ENCODE data around the gene DSE.

Gene DSE

DNA sequence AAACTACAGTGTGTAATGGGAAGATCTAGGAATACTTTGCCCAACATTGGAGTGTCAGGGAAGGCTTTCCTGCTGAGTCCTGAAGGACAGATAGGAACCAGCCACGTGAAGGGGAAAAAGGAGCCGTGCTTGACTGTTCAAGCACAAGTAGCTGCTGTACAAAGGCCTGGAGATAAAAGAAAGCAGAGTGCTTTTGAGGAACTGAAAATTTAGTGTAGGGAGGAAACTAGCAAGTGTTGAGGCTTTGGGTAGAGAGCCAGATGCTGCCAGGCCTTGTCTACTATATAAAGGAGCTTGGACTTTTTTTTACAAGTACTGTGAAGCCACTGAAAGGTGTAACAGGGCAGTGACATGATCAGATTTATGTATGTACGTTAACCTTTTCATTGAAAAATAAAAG lies 39.0 kb downstream of the DSE start:
- no peak for DNase-seq (ENCODE audit: low read depth in 2 of 2, low spot score in 1 of 2)

DNA sequence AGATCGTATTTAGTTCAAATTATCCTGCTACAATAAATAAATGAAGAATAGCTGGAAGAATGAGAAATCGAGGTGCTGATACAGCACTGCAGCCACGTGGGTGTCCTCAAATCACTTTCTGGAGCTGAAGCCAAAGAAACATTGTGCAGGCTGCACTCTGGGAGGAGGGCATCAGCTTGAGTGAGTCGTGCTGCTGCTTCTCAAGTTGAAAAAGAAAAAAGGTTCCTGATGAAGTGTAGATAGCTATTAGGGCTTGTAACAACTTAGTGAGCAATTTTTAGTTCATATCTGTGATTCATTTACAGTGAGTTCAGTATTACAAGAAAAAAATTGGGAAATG lies 40.5 kb downstream of the DSE start:
- DNase-seq (ENCODE audit: low read depth in 2 of 2, low spot score in 1 of 2) = no peak

DNA sequence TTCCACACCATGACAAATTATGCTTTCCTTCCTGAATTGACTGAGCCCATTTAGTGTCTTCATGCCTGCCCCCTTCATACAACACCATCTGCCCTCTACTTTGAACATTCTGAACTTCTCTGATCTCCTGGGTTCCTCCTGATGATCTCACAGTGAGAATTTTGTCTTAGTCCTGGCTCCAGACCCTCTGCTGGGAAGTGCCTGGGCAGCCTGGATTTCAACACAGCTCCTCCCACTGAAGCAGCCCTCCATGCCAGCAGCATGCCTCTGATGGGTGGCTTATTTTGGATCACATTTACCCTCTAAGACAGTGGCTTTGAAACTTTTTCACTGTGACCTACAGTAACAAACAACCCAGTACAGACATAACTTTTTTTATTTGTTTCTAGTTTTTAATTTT lies 41.5 kb downstream of the DSE start:
- no peak for DNase-seq (ENCODE audit: low read depth in 2 of 2, low spot score in 1 of 2)

DNA sequence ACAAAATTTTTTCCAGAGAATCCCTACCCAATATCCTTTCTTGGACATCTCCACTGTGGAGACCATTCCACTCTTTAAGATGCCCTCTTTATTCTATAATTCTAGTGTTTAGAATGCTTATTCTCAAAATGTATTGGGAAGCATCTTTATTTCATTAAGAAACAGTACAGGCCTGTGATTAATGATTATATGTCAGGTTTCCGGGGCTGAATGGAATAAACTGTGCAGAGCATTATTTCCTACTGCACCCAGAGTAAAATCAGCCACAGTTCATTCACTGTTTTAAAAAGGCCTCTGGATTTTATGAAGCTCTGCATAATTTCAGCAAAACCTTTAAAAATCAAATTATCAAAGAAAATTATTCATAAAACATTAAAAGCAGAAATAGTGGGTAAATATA lies 42.6 kb downstream of the DSE start:
- no peak for DNase-seq (ENCODE audit: low read depth in 2 of 2, low spot score in 1 of 2)

DNA sequence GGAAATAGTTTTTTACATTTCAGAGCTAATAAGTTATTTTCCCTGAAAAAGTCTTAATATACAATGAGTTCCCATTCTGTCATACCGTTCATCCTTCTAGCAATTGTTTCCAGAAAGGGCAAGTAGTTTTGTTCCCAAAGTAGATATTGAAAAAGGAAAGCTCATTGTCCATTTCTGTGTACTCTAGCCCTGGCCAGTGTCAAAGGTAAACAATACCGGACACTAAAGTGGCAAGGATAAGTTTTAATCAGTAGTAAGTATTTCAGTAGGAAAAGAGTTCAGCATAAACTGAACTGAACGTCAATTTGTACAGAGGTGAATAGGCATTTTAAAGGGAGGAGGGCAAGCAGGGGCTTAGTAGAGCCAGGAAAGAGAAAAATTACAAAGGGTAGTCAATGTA lies 46.9 kb downstream of the DSE start:
- DNase-seq (ENCODE audit: low read depth in 2 of 2, low spot score in 1 of 2) = no peak

DNA sequence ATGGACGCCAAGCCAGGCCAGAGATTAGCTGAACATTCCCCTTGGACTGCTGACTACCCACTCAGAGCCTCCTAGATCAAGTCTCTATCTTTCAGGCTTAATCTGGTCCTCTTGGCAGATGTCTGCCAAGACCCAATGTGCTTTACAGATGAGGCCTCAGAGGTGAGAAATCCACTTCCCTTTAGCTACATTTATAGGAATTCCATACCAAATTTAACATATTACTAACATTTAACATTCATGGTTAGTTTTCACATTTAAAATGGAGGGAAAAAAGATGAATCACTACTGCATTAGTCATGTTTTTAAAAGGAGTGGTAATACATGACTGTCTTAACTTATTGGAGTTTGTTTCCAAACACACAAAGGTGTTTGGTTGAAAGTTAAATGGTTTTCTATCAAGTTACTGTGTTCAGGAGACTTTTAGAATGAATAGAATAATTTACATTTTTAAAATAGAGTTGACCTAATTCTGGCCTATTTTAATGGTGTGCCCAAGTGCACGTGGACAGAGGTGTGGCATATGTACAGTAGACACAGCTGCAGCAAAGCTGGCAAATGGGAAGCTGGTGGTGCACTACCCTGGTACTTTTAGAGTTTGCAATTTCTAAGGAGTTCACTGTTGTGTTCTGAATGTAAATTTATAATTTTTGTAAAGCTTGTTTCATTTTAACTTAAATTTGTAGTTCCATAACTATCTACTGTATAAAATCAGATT lies 48.5 kb downstream of the DSE start:
- DNase-seq (ENCODE audit: low read depth in 2 of 2, low spot score in 1 of 2) = no peak

DNA sequence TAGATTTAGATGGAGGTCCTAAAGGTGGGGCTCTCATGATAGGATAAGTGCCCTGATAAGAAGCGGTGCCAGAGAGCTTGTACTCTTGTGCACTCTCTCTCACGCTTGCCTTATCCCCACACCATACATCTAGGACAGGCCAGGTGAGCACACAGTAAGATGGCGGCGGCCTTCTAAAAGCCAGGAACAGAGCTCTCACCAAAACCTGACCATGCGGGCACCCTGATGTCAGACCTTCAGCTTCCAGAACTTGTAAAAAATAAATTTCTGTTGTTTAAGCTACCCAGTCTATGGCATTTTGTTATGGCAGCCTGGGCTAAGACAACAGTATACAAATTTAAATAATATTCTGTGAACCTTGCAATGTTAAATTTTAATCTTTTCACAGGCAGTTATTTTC lies 49.6 kb downstream of the DSE start:
- DNase-seq (ENCODE audit: low read depth in 2 of 2, low spot score in 1 of 2) = no peak

DNA sequence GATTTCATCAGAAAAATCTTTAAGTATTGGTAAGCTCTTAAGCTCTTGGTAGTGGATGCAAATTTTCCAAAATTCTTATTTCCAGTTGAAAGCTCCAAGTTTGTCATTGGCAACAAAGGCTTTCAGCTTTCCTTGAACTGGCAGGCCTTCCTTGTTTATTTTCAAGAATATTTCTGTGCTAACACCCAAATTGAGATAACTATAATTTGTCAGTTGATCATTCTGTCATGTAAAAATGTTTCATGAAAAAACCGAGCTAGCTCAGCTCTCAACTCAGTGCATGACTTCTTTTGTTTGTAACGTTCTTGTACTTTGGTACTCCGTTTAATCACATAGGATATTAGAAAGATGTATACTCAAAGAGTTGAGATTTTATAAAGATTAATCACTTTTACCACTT lies 51.5 kb downstream of the DSE start:
- no peak for DNase-seq (ENCODE audit: low read depth in 2 of 2, low spot score in 1 of 2)

DNA sequence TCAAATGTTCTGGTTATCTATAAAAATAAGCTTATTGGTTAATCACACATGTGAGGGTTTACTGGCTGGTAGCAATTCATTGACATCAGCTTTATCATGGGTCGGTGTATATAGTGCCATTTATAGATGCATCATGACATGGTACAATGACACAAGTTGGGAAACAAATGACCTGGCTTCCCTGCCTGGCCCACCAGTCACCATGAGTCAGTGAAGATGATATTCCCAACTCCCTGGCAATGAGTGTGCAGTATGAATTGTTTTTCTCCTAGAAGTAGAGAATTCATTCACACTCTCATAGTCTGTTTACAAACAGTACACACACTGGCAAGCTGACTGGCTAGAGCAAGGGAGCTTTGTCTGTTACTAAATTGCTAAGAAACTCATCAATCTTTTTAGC lies 53.3 kb downstream of the DSE start:
- DNase-seq (ENCODE audit: low read depth in 2 of 2, low spot score in 1 of 2) = no peak

DNA sequence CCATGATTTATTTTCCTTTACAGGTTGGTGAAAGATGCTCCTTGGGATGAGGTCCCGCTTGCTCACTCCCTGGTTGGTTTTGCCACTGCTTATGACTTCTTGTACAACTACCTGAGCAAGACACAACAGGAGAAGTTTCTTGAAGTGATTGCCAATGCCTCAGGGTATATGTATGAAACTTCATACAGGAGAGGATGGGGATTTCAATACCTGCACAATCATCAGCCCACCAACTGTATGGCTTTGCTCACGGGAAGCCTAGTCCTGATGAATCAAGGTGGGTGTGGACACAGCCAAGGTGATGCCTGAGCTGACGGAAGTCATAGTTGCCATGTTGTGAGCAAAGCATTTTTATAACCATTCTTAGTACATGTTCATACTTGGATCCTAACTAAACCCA lies 55.8 kb downstream of the DSE start:
- DNase-seq (ENCODE audit: low read depth in 2 of 2, low spot score in 1 of 2) = no peak

DNA sequence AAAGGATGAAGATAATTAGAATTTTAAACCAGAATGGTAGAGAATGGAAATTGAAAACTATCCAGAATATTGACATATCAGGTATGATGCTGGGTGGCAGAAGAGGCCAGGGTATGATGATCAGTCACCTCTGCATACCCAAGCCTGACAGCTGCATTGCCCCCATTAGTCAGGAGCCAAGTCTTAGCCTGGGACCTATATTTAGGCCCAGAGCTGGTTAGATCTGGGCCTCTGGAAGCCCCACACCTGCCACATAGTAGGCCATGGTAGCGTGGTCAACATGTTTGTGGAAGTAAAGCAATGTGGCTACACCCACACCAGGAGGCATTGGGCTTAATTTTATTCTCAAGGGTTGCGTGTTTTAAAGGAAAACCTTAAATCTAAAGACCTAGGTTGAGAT lies 58.4 kb downstream of the DSE start:
- DNase-seq (ENCODE audit: low read depth in 2 of 2, low spot score in 1 of 2) = no peak

DNA sequence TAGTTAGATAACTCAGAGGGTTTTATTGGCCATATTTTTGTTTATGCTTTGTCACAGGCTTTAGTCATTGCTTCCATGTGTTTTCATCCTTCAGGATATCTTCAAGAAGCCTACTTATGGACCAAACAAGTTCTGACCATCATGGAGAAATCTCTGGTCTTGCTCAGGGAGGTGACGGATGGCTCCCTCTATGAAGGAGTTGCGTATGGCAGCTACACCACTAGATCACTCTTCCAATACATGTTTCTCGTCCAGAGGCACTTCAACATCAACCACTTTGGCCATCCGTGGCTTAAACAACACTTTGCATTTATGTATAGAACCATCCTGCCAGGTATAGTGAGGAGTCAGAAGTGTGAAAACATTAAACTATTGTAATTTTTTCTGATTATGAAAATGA lies 60.1 kb downstream of the DSE start:
- DNase-seq (ENCODE audit: low read depth in 2 of 2, low spot score in 1 of 2) = no peak

DNA sequence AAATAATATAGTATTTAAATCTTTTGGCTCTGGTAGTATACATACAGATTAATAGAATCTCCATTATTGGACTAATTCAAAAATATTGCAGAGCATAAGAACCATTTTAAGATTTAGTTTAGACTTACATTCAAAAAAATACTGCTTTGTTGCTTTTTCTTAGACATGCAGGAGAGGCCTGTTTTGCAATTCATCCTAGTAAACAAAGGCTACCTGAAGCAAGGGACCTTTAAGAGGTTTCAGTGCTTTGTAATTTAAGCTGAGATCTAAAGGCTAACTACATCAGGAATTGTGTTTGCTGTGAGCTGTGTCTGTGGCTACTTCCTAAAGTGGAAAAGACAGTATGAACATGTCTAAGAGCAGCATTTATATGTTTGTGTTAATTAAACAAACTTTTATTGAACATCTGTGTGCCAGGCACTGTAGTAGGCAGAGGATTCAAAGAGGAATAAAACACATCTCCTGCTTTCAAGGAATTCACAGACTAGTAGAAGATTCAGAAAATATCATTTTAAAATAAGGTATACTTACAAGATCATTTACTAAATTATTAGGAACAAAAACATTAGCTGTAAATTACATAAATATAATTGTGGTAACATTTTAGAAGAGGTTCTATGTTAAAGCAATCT lies 61.3 kb downstream of the DSE start:
- DNase-seq (ENCODE audit: low read depth in 2 of 2, low spot score in 1 of 2) = no peak

DNA sequence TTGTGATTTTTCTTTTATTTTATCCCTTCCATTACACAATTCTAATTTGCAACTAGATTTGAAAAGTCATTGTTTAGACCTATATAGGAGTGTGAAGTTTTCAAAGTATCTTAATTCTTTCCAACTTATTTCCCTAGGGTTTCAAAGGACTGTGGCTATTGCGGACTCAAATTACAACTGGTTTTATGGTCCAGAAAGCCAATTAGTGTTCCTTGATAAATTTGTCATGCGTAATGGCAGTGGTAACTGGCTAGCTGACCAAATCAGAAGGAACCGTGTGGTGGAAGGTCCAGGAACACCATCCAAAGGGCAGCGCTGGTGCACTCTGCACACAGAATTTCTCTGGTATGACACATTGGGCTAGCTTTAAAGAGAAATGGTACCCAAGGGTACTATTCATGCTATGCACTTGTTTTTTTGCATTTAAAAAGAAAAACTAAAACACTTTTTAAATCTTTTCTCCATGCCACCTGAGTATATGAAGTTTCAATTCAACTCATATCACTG lies 62.5 kb downstream of the DSE start:
- no peak for DNase-seq (ENCODE audit: low read depth in 2 of 2, low spot score in 1 of 2)

DNA sequence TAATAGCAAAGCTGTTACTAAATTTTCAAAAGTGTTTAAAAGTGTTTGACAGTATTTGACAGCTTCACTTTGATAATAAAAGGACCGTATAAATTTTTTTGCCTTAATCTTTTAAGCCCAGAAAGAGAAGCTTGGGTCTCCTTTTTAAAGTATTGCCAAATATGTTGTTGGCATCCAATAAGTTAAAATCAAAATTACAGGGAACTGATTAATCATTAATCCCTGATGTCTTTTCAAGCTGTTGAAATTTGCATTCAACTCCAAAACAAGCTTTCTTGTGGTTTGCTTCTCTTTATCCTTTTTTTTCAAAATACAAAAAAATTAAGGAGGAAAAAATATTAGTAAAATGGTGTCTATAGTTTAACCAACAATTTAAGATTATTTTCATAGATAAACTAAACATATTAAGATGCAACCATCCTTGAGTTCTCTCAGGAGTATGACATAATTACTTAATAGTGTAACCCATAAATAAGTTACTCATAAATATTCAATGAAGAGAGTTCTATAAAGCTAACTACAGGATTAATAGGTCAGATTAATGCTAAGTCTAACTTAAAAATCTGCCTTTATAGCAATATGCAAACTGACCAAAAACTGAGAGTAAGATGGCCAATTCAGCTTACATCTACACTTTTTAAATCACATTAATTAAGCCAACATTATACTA lies 63.4 kb downstream of the DSE start:
- DNase-seq (ENCODE audit: low read depth in 2 of 2, low spot score in 1 of 2) = no peak

DNA sequence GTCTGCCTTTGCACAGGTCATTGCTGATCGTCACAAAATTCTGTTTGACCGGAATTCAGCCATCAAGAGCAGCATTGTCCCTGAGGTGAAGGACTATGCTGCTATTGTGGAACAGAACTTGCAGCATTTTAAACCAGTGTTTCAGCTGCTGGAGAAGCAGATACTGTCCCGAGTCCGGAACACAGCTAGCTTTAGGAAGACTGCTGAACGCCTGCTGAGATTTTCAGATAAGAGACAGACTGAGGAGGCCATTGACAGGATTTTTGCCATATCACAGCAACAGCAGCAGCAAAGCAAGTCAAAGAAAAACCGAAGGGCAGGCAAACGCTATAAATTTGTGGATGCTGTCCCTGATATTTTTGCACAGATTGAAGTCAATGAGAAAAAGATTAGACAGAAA lies 65.8 kb downstream of the DSE start:
- no peak for DNase-seq (ENCODE audit: low read depth in 2 of 2, low spot score in 1 of 2)

DNA sequence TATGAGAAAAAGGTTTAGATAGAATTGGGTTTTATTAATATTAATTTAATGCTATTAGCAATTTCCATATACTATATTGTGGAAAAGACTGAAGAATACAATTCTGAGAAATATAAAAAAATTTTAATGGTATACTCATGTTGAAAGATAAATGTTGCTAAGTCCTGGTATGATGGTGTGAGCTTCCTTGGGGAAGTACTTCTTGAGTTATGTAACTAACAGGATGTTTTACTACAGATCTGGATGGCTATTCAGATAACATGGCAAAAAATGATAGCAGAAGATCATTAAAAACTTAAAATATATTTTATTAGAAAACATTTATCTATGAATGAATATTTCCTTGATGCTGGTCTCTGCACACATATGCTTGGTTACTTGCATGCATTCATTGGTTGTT lies 66.9 kb downstream of the DSE start:
- DNase-seq (ENCODE audit: low read depth in 2 of 2, low spot score in 1 of 2) = no peak

DNA sequence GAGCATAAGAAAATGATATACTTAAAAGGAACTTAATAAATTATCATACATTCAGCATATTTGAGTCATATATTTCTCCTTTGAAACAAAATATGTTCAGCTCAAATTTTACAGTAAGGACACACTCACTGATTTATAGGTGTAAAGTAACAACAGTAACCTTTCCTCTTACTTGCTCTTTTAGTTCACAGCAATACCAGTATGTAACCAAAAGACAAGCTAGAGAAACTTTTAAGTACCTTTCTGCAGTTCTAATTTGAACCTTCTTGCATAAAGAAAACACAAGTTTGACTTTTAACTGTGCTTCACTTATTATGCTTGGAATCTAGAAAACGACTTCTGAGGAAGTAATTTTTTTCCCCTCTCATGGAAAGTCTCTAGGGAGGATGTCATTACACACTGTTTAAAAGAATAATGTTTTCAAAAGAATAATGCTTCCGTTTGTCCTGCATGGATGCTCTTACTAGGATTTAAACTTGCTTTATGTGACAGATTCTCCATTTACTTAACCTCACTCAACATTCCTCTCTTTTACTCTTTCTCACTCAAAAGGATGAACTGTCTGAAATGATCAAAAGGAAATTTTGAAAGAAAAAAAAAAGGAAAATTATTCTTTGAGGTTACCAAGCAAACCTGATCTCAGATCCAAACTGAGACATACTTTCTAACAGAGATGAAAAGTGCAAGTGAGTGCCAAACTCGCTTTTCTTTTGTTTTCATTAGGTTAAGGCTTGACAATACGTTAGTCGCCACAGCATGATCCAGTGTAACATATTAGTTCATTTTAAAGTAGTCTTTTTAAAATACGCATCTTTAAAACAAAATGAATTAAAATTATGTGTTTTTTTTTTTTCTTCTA lies 68.1 kb downstream of the DSE start:
- DNase-seq (ENCODE audit: low read depth in 2 of 2, low spot score in 1 of 2) = no peak

DNA sequence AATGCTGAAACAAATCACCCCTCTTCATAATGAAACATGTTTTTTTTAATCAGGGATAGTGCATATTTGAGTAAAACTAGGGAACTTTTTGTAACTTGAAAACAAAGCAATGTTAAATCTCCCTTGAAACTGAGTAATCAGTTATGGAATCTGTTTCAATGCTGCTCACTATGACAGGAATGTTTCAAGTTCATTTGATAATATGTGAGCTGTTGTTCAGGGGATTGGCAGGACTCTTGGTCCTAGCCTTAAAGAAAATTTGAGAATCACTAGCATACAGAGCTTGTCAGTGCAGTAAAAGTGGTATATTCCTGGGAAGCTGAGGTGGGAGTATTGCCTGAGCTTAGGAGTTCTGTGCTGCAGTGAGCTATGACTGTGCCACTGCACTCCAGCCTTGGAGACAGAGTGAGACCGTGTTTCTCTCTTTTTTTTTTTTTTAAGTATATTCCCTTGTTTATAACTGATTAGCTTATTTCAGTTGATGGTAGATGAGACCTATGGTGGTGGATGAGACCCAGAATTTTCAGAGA lies 68.8 kb downstream of the DSE start:
- DNase-seq (ENCODE audit: low read depth in 2 of 2, low spot score in 1 of 2) = no peak

DNA sequence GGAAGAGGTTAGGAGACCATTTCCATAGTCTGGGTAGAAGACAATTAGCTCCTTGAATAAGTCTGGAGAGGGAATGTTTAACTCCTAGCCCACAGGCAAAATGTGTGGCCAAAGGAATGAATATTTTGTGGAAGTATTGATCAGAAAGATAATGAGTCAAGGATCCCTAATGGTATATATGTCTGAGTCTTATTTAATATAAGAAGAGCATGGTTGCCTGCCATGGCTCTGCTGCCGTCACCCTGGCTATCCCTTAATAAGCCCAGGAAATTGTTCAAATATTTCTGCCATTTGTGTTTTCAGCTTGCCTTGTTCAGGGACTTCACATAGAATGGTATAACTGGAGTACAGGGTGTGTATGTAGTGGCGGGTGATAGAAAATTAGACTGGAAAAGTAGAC lies 72.4 kb downstream of the DSE start:
- DNase-seq (ENCODE audit: low read depth in 2 of 2, low spot score in 1 of 2) = no peak

DNA sequence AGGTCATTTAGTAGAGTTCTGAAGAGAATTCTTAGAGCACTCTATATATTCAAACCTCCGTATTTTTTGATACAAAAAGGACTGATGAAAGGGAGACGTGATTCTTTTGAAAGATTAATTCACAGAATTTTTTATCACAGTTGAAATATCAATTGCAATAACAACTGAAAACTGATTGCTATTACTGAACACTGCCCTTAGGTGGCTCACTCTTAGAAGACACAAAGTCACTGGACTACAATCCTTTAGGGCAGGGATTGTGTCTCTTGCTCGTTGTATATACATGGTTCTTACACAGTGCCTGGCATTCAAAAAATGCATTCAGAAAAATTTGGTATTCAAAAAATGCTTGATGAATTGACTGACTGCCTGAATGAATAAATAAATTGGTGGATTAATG lies 73.3 kb downstream of the DSE start:
- DNase-seq (ENCODE audit: low read depth in 2 of 2, low spot score in 1 of 2) = no peak

DNA sequence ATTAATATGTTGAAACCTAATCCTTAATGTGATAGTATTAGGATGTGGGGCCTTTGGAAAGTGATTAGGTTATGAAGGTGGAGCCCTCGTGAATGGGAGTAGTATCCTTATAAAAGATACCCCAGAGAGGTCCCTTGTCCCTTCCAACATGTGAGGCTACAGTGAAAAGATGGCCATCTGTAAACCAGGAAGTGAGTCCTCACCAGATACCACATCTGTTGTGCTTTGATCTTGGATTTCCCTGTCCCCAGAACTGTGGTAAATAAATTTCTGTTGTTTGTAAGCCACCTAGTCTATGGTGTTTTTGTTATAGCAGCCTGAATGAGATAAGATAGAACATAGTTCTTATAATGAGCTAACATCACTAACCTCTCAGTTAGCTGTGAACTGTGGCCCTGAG lies 73.8 kb downstream of the DSE start:
- no peak for DNase-seq (ENCODE audit: low read depth in 2 of 2, low spot score in 1 of 2)

Measured in stimulated activated CD8-positive, alpha-beta memory T cell treated with anti-CD3 and anti-CD28 coated beads, Interleukin-4, amount 100 ng/mL, for 4 hours (primary cell).